HG02623 (cell line): ENCODE measurements around the gene C4A.
"Not testable (repeated sequence)": the region's sequence is repeated elsewhere in the genome, so short reads cannot be mapped to it uniquely, and the experiment has no call there.

Experiments
- ATAC-seq: cut with Tn5 transposase; IDR thresholded peaks from one replicate; pipeline ENCODE4 v1.9.1; 2021; ENCODE audit warnings: moderate library complexity; ENCODE audit not compliant: unreplicated experiment

The C4A gene

DNA sequence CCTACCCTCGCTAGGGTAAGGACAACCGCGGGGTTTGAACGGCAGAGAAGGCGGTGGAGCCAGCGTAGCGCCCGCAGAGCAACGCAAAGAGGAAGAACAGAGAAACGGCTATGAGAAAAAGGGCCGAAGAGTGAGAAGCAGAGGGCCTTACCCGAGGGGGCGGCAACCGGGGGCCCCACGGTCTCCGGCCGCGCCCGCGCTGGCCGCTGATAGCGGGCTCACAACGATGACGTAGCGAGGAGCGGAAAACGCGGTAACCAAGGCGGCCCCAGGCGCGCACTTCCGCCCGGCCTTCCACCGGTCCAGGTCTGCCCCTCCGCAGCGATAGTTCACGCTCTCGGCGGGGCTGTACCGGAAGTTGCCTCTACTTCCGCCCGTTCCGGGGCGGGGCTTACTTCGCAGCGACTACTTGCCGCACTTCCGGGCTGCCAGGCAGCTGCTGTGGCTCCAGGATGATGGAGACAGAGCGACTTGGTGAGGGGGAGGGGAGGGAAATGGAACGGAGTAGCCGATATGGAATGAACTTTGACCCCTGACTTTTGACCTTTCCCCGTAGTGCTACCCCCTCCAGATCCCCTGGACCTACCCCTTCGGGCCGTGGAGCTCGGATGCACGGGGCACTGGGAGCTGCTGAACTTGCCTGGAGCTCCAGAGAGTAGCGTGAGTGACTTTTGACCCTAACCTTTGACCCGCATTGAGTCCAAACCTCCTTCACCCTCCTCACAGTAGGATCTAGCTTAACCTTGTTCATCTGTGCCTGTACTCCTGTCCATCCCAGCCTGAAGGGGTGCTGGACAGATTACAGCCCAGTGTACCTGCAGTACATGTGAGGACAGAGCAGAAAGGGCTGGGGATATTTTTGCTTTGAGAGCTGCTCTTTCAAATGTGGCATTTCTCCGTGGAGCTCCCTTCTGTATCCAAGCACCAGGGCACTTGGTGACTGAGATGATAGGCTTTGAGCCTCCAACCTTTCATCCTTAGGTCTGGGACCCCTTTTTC, 22.8 kb upstream of the C4A start, which contains the start of the genes NELFE and SKIC2:
TSS of gene NELFE (minus strand) at position 231 of the 999 bp plus-strand sequence. CDS start 525 bp downstream, outside the sequence.
TSS of gene SKIC2 (plus strand) at position 435 of the 999 bp plus-strand sequence. CDS start at position 453, 18 bp downstream.
- peak; percentile 98 for ATAC-seq

GRCh38 chr6:31961616-31962015, 20.2 kb upstream of the C4A start:
- no peak for ATAC-seq

- no peak for ATAC-seq
Observed at GRCh38 chr6:31963921-31964320, 17.9 kb upstream of the C4A start.

- no peak for ATAC-seq
Observed at GRCh38 chr6:31965700-31966099, 16.2 kb upstream of the C4A start.

- ATAC-seq = no peak
Observed at GRCh38 chr6:31966506-31966905, 15.4 kb upstream of the C4A start.

DNA sequence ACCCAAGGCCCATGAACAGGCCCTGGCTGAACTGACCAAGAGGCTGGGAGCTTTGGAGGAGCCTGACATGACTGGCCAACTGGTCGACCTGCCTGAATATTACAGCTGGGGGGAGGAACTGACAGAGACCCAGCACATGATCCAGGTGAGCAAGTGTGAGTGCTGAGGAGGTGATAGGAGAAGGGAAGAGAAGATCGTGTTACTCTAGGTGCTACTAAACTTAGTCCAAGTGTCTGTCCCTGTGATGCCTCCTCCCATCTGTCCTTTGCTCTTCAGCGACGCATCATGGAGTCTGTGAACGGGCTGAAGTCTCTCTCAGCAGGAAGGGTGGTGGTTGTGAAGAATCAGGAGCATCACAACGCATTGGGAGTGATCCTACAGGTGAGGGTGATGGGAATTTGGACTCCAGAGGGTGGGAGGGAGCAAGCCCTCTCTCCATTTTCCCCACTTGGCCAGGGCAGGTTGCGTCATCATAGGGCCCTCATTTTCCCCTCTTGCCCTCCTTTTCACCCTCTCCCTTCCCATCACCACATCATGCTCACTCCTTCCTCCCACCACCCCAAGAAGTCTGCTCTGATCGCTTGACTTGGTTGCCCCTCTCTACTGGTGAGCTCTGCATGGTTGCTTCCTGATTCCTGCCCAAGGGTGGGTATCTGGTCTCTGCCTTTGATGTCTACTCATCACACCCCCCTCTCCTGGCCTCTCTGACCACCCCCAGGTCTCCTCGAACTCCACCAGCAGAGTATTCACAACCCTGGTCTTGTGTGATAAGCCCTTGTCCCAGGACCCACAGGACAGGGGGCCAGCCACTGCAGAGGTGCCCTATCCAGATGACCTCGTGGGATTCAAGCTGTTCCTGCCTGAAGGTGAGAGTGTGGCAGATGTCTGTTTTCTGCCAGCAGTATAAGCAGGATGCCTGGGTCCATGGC, 14.6 kb upstream of the C4A start:
- ATAC-seq = no peak

DNA sequence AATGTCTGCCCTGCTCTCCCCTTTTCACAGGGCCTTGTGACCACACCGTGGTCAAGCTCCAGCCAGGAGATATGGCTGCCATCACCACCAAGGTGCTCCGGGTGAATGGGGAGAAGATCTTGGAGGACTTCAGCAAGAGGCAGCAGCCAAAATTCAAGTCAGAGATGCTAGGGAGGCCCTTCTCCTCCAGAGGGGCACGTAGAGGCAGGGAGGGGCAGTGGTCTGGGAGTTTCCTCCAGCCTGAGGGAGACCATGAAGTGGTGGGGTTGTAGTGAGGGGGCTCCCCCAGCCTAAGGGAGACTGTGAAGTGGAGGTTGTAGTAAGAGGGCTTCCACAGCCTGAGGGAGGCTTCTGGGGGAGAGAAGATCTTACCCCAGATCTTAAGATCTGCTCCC, 13.9 kb upstream of the C4A start:
- ATAC-seq = no peak

- no peak for ATAC-seq
Observed at GRCh38 chr6:31968326-31968725, 13.5 kb upstream of the C4A start.

- ATAC-seq = no peak
Observed at GRCh38 chr6:31968791-31969711, 12.8 kb upstream of the C4A start.

DNA sequence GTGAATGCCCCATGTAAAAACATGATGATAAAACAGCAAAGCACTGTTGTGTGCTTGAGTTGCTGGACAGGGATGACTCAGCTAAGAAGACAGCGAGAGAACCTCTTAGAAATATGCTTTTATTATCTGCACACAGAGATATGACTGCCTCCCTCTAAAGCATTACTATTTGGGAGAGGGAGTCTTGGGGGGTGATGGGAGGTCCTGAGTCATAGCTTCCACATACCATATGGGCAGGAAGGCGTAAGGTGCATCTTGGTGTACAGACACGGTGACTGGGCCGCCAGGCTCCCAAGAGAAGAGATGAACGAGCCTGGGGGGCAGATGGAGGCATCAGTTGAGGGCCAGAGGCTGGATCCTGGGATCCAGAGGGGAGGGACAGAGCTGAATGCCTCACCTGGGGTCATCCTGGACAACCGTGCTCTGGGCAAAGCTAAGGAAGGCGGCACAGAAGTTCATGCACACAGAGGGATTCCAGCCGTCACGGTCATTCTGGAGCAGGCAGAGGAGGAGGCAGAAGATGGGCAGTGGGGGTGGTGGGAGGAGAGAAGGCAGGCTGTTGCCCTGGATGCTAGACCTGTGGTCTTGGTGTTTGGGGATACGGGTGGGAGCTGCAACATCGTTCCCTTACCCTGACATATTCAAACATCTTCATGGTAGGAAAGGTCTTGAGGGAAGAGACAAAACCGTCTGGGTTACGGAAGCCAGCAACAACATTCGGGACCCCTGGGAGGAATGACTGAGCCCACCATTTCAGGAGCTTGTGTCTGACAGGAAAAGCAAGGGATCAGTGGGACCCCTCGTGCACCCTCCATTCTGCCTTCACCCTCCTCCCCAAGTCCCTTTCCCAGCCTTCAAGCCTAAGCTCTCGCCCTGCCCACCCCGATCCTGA, 11.9 kb upstream of the C4A start:
- no peak for ATAC-seq

GRCh38 chr6:31970604-31971271, 11.1 kb upstream of the C4A start:
- ATAC-seq = no peak

DNA sequence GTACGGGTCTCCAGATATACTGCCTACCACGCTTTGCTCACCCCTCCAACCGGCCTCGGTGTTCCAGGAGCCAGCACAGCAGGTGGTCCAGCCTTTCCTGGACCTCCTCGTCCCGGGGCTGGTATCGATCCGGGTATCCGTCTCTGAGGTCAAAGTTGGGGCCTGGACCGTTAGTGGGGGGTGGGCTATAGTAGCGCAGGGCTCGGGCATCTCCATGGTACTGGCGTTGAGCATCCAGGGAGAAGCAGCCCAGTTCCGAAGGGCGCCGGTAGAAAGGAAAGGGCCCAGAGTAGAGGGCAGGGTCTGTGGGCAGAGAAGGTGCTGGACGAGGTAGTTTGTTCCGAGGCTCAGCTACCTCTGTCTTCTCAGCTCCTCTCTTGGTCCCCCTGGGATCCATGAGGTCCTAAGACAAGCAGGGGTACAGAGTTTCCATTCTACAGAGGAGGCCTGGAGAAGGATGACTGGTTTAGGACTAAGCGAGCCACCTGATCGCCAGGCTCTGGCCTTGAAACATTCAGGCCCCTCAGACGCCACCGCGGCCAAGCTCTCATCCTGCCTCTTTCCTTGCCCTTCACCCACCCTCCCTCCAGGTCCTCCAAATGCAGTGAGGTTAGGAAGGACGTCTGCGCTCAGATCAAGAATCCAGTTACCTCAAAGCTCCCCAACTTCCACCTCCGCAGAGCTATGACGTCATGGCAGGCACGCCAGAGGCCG, 10.4 kb upstream of the C4A start:
- no peak for ATAC-seq

- peak; percentile 79 for ATAC-seq
Observed at GRCh38 chr6:31971993-31972708, 9.7 kb upstream of the C4A start, which contains the start of gene DXO. Gene DXO (minus strand): TSS chr6:31972138. CDS start chr6:31971675, 463 bp downstream.

- no peak for ATAC-seq
Observed at GRCh38 chr6:31972709-31973350, 9.0 kb upstream of the C4A start.

DNA sequence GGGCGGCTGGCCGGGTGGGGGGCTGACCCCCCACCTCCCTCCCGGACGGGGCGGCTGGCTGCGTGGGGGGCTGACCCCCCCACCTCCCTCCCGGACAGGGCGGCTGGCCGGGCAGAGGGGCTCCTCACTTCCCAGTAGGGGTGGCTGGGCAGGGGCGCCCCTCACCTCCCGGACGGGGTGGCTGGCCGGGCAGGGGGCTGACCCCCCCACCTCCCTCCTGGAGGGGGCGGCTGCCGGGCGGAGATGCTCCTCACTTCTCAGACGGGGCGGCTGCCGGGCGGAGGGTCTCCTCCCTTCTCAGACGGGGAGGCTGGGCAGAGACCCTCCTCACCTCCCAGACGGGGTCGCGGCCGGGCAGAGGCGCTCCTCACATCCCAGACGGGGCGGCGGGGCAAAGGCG, 5.8 kb upstream of the C4A start:
- not testable (repeated sequence) for ATAC-seq

GRCh38 chr6:31977816-31978431, 3.9 kb upstream of the C4A start:
- no peak for ATAC-seq
